Stimulated activated CD4-positive, alpha-beta T cell treated with anti-CD3 and anti-CD28 coated beads, Interleukin-12 subunit alpha, Interleukin-12 subunit beta, amount 100 ng/mL, for 24 hours (primary cell): Measurements from ENCODE around the gene ADAMTS14.

Experiments used
- DNase-seq, 2 experiments: peaks; one replicate each; pipeline ENCODE4 v3.0.0-alpha.2; 2020; ENCODE audit warnings: low read depth in 2 of 2

The ADAMTS14 gene

GRCh38 chr10:70732569-70732968 is 60.3 kb downstream of the ADAMTS14 start:
- no peak for DNase-seq

GRCh38 chr10:70733051-70733450 is 60.7 kb downstream of the ADAMTS14 start:
- no peak for DNase-seq

- DNase-seq, result no peak
Measured at GRCh38 chr10:70735161-70735560, 62.9 kb downstream of the ADAMTS14 start.

GRCh38 chr10:70736525-70736924 is 64.2 kb downstream of the ADAMTS14 start:
- no peak for DNase-seq

GRCh38 chr10:70737250-70737649 is 64.9 kb downstream of the ADAMTS14 start:
- DNase-seq, result no peak

- no peak for DNase-seq
Measured at GRCh38 chr10:70738006-70738760, 65.9 kb downstream of the ADAMTS14 start.

GRCh38 chr10:70738761-70739121 is 66.4 kb downstream of the ADAMTS14 start:
- DNase-seq, result no peak

- DNase-seq, result no peak
Measured at GRCh38 chr10:70740406-70741288, 68.3 kb downstream of the ADAMTS14 start.

- no peak for DNase-seq
Measured at GRCh38 chr10:70742537-70743429, 70.5 kb downstream of the ADAMTS14 start.

- no peak for DNase-seq
Measured at GRCh38 chr10:70743430-70743788, 71.1 kb downstream of the ADAMTS14 start.

GRCh38 chr10:70743879-70744278 is 71.6 kb downstream of the ADAMTS14 start:
- DNase-seq, result no peak

GRCh38 chr10:70744617-70745143 is 72.4 kb downstream of the ADAMTS14 start:
- DNase-seq, result no peak

GRCh38 chr10:70745555-70745954 is 73.2 kb downstream of the ADAMTS14 start:
- DNase-seq, result no peak

- no peak for DNase-seq
Measured at GRCh38 chr10:70747192-70747965, 75.1 kb downstream of the ADAMTS14 start.

GRCh38 chr10:70748305-70748704 is 76.0 kb downstream of the ADAMTS14 start:
- no peak for DNase-seq

- DNase-seq, result no peak
Measured at GRCh38 chr10:70748801-70749573, 76.7 kb downstream of the ADAMTS14 start.

- DNase-seq, result no peak
Measured at GRCh38 chr10:70749756-70750155, 77.5 kb downstream of the ADAMTS14 start.

- DNase-seq, result no peak
Measured at GRCh38 chr10:70750156-70750703, 77.9 kb downstream of the ADAMTS14 start.

GRCh38 chr10:70751356-70751755 is 79.0 kb downstream of the ADAMTS14 start:
- DNase-seq, result no peak

GRCh38 chr10:70751991-70752390 is 79.7 kb downstream of the ADAMTS14 start:
- no peak for DNase-seq
